CD1c-positive myeloid dendritic cell (primary cell): Measurements from ENCODE around the gene C1S.
A peak's percentile ranks its signal among the peaks of the same experiment; 100 is the strongest.

Experiments
- DNase-seq: peaks from one replicate; pipeline ENCODE4 v3.0.0-alpha.2; 2016; ENCODE audit errors: extremely low spot score

The C1S gene

DNA sequence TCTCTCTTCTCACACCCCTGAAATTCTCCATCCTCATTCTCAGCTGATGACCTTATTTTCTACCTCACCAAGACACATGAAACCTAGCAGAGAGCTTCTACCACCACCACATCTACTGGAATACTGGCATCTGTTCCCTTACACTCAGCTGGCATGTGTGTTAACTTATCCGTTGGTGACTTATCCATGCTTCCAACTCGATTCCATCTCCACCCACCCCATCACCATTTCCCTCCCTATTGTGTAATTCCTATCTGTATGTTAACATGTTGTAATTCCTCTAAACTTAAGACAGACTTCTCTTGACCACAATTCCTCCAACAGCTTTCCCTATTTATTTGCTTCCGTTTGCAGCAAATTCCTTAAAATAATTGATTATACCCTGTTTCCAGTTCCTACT, 15.4 kb downstream of the C1S start:
- DNase-seq, result no peak

DNA sequence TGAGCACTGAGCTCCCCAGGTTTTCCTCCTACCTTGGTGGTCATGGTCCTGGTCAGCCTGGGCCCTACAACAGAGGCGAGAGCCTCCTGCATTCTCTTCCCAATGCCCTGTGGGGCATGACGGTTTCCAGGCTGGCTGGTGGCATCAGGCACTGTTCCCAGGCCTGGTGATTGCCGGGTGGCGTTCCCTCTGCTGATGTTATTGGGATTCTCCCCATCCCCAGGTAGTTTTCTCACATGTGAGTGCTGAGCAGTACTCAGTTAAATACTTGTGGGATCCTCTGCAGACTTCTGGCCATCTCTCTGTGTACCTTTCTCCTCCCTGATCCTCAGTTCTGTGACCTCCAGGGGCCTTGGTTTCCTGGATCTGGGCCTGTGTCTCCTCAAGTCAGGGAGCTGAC, 16.0 kb downstream of the C1S start:
- DNase-seq, result no peak

DNA sequence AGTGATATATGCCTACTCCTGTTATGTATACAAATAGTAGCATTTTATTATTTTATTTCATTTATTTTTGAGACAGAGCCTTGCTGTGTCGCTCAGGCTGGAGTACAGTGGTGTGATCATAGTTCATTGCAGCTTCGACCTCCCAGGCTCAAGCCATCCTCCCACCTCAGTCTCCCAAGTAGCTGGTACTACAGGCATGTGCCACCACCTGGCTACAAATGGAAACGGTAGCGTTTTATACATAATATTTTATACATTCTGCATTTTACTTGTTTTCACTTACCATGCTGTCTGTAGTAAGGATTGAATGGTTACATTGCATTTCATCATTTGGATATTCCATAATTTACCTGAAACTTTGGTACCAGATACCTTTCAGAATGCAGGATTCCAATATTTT, 17.6 kb downstream of the C1S start:
- DNase-seq, result no peak

DNA sequence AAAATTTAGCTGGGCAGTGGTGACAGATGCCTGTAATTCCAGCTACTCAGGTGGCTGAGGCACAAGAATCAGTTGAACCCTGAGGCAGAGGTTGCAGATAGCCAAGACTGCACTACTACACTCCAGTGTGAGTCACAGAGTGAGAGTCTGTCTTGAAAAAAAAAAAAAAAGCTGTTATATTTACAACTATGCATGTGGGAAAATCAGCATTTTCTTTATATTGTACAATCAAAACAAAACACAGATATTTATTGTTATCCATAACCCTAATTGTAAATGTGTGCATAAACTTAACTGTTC, 19.3 kb downstream of the C1S start:
- no peak for DNase-seq

DNA sequence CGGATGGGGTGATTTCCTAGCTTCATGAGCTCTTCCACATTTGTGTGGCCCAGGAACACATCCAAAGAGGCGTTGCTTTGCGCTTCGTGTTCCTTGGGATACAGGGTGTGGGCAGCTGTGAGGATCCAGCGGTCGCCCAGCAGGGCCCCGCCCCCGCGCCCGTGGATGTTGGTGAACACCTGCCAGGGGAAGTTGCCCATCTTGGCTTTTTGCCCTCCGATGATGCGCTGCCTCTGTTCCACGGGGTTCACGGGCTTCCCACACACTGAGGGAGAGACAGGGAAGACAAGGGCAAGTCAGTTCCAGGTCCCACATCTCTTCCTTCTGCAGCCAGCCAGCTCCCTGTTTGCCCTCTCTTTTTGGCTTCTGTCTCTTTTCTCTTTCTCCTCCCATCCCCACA, 20.5 kb downstream of the C1S start:
- no peak for DNase-seq

DNA sequence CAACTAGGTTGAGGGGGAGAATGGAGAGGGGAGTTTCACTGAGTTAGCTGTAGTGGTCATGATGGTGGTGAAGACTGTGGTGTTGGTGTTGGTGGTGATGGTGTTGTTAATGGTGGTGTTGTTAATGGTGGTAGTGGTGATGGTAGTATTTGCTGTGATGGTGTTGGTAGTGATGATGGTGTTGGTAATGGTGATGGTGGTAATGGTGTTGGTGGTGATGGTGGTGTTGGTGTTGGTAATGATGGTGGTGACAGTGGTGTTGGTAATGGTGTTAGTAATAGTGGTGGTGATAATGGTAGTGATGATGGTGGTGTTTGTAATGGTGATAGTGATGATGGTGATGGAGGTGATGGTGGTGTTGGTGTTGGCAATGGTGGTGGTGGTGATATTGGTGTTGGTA, 22.6 kb downstream of the C1S start:
- DNase-seq, result no peak

DNA sequence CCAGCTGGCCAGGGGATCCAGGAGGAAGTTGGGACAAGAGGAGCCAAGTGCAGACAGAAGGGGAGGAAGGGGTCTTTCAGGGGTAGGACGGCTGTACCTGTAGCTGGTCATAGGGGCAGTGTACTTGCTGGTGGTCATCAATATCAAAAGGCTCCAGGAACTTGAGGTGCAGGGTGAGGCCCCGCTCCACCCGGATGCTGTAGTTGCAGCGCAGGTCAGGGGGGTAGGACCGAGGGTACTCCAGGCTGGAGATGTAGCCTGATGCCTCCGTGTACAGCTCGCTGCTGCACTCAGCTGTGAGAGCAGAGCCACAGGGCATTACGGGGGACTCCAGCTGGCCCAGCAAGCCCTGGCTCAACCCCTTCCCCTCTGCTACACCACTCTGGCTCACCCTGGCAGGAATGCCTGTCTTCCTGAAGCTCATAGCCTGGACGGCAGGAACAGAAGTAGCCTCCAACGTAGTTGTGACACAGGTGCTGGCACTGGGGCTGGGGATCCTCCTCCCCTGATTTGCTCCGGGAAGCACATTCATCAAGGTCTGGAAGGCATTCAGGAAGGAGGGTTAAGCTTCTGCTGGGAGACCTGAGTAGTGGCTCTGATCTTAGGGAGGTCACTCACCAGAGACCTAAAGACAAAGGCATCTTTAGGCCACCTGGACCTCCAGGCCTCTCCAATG, 28.8 kb downstream of the C1S start:
- DNase-seq, result no peak

DNA sequence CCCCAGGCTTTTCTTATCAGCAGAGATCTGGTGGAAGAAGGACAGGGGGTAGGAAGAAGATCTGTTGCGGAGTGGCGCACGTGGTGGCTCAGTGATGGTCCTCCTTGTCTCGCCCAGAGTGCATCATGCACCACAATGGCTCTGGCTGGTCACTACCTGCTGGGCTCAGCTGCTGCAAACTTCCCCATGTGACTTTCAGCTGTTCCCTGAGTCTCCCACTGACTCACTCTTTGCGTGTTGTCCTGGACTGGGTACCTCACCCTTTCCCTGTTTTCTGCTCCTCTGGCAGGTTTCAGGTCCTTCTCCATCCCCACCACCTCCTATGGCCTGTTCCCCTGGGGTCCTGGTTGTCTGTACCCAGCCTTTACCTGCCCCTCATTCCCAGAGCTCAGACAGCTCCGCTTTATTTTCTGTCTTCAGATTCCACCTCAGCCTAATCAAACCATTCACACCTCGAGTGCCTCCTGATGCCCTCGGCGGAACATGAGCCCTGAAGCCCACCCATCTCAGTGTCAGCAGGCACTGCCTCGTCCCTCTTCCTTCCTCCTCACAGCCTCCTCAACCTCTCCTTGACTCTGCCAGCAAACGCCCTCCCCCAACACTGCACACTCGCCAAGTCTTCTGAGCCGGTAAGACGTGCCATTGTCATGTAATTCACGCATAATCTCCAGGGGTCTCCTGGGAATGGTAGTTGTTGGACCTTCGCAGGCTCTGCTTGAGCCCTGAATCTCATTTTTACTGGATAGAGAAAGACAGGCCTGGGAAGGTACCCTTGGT, 29.9 kb downstream of the C1S start:
- DNase-seq, result no peak

DNA sequence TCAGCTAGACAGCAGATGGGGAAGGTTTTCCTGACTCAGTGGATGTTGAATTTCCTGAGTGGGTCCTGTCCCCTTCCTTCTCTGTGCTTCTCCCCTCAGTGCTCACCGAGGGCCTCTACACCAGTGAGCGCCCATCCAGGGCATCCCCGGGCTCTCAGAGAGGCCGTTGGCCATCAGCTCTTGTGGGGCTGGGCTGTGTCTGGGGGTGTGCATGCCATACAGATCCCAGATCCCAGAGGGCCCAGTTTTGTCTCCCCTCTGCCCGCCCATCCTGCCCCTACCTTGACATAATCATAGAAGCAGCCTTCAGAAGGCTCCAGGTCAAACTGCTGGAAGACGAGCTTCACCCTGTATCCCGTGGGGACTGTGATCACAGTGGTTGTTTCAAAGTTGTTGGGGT, 30.7 kb downstream of the C1S start:
- DNase-seq, result no peak

DNA sequence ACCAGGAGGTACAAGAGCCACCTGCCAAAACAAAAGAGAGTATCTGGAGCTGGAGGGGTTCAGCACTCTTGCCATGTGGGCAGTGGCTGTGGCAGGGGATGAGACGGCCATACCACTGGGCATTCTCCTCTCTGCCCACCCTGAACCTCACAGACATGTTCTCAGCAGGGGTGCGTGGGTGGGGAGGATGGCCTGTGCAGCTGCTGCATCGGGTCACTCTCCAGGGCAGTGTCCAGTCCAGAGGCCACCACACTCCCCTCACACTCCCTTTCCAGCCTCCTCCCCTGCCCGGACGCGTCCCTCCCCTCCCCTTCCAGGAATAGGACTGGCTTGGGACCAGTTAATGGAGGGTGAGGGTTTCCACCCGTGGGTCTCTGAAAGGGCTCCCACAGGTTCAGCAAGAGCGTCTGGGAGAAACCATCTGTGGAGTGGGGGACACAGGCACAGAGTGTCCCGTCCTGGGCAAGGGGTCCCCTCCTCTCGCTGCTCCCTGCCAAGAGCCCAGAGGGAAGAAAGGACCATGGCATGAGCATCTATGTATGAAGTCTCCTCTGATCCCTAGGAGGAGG, 31.2 kb downstream of the C1S start:
- no peak for DNase-seq

DNA sequence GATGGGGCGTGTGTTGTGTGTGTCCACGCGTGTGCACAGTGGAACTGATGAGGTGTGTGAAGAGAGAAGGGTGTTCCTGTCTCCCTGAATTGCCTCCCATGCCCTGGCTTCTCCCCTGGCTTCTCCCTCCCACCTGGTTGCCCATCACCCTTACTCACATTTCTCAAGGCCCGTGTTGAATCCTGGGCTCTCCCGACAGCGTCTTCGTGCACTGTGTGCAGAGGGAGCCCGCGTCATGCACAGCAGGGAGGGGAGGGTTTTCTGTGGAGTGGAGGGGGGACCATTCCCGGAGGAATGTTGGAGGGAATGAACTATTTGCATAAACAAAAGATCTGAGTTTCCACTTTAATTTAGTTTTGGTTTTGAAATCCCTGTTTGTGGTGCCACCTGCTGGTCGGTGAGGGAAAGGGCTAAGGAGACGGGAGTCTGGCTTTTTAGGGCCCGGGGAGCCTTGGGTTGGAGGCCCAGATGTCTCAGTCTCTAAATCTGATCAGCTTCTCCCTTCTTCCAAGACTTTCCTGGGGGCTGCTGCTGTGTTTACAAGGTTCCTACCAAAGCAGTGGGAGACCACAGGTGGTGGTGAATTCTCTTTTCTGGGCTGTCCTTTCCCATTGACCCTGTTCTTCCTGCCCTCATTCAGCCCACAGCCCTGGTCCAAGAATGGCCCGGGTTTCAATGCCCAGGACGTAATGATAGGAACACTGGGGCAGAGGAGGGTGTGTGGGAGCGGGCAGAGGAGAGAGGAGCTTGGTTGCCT, 31.9 kb downstream of the C1S start, which contains the start of gene C1R:
C1R (minus strand) TSS at position 217 of the 757 bp plus-strand sequence; CDS start at position 160, 57 bp downstream.
- DNase-seq, result peak; percentile 67

DNA sequence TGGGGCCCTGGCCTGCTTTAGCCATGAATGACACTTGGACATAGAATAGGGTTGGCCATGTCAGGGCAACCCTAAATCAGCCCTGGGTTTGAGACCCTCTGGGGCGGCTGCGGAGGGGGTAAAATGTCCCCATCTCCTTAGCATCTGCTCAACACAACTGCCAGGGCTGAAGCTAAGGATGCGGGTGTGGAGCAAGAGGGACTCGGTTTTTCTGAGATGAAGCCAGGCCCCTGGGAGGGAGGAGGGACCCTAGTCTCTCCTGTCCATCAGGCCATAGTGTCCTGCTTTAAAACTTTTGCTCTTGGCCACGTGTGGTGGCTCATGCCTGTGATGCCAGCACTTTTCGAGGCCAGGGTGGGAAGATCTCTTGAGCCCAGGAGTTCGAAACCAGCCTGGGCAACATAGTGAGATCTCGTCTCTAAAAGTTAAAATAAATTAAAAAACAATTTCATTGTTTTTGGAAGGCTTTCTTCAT, 32.5 kb downstream of the C1S start:
- no peak for DNase-seq

DNA sequence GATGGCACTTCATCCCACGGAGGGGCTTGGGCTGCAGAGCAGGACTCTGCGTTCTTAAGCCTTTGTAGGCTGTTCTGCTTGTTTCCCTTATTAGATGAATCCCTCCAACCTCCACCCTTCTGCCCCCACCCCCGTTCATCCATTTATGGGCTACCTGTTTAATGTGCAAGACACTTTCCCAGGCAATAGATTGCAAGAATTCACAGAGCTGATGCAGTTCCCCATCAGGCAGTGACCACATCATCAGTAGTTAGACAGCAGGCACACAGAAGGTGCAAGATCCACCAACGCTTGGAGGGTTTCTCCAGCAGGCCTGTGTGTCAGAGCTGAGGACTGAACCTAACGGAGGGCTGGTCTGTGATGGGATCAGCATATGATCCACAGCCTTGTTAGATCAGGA, 33.0 kb downstream of the C1S start:
- no peak for DNase-seq

DNA sequence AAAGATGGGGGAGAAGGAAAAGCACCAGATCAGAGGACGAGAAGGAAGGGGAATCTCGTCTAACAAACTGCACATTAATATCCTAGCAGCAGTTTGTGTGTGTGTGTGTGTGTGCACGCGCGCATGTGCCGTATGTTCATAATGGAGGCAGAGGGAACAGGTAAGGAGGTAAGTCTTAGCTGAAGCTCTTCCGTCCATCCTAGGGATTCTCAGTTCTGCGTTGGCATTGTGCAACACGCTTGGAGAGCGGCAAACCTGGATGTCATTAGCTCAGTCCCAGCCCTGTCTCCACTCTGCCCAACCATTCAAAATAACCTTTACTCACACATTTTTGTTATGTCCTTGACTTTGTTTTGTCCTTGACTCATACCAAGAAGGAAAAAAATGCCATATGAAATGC, 33.4 kb downstream of the C1S start:
- no peak for DNase-seq

DNA sequence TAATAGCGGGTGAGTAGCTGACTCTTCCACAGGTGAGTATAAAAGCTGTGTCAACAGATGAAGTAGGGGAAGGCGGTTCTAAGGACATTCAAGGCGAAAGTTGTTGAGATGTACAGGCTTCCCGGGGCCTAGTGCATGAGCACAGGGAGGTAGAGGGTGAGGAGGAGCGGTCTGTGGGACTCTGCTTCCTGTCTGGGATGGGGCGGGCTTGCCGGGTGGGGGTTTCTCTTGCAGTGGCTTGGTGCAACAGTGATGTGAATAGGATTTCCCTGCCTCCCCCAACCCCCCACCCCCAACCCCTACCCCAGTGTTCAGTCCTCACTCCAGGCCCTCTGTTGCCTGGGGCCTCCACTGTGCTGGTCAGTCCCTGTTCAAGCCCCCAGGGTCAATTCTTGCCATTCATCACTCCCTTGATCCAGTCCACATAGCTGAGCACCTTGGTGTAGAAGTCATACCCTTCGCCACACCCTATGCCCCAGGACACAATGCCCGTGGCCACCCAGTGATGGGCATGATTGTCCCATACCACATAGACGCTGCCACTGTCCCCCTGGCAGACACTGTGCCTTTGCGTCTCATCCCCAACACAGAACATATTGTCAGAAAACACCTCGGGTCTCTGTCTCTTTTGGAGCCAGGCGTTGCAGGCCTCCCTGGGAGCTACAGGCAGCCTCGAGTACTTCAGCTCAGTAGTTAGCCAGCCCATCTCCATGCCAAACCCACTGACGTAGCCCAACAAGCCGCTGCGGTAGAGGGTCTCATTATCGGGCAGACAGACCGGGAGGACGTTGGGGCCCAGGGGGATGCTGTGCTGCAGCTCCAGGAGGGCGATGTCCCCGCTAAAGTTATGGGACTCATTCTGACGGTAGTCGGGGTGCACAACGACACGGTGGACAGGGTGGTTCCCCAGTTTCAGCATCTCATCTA, 35.8 kb downstream of the C1S start:
- no peak for DNase-seq

DNA sequence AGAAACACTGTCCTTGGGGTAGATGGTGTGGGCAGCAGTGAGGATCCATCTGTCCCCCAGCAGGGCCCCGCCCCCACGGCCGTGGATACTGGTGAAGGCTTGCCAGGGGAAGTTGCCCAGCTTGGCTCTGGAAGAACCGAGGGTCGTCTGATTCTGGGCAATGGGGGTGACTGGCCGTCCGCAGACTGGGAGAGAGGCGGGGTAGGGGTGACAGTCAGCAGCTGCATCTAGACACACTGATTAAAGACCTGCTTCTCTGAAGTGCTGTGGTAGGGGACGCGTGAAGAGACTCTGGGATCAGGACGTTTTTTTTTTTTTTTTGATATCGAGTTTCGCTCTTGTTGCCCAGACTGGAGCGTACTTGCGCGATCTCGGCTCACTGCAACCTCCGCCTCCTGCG, 36.5 kb downstream of the C1S start:
- DNase-seq, result no peak

DNA sequence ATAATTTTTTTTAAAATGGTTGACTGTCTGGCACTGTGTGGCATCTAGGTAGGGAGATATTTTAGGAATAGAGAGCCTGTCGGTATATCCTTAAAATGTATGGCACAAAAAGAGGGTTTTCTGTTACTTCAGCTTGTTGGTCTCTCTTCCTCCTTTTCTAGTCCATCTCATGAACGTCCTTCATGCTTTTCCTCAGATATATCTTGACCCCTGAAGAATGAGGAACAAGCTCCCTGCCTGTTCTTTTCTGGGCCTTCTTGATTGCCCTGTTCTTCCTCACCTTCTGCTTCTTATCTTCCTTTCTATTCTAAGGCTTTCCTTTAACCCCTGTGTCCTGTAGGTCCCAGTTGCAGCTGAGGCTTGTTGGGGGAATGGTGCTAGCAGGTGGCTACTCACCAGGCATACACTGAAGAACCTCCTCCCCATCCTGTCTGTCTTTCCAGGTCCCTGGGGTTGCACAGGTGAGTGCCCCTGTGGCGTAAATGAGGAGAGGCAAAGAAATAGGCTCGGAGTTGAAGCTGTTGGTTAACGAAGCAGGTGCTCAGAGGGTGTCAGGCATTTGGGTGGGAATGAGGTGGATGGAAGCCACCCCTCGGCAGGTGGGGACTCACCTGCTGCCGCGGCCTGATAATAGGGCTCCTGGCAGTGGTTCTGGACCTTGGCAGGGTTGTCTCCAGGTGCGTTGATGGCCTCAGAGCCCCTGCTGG, 38.9 kb downstream of the C1S start:
- peak; percentile 40 for DNase-seq

DNA sequence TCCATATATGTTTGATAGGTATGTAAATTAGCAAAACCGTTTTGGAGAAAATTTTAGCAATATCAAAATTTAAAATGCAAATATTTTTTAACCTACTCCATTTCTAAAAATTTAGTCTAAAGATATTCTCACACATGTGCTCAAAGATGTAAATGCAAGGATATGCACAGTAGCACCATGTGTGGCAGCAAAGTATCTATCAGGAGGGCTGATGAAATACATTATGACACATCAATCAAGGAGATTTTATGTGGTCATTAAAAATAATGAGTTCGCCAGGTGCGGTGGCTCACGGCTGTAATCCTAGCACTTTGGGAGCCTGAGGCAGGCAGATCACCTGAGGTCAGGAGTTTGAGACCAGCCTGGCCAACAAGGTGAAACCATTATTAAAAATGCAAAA, 39.7 kb downstream of the C1S start:
- no peak for DNase-seq

DNA sequence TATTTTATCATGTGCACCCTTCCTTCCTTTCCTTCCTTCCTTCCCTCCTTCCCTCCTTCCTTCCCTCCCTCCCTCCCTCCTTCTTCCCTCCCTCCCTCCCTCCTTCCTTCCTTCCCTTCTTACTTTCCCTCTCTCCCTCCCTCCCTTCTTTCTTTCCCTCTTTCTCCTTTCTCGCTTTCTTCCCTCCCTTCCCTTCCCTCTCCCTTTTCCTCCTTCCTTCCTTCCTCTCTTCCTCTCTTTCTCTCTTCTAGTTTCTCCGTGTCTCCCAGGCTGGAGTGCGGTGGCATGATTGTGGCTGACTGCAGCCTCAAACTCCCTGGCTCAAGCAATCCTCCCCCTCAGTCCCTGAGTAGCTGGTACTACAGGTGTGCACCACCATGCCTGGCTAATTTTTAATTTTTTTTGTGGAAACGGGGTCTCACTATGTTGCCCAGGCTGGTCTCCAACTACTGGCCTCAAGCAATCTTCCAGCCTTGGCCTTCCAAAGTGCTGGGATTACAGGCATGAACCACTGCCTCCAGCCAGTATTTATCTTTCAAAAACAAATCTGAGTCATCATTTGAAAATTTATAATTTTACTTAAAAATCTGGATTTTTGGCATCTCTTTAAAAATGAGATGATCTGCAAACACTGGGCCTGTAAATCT, 40.7 kb downstream of the C1S start:
- no peak for DNase-seq

DNA sequence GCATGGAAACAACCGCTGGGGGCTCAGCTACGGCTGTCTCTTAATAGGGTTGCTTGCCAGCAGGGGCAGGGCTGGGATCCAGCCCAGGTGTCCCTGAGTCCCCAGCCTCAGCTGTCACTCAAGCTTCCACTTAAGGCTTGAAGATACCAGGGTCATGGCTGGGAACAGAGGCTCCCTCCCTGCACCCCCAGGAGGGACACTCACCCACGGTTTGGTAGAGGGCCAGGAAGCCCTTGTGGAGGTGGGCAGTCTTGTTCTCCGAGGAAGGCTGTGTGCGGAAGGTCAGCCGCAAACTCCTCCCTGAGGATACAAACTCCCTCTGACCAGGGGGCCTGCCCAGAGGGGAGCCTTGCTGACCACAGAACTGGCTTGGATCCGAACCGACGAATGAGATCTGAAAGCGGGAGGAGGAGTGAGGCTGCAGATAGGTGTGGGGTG, 41.2 kb downstream of the C1S start:
- DNase-seq, result no peak
